Fibroblast of pulmonary artery (primary cell): ENCODE data around the gene DMXL2.

Source experiments
- DNase-seq: peaks from one replicate; pipeline ENCODE4 v3.0.0-alpha.2; 2010; ENCODE audit warnings: low read depth
- H3K4me3 ChIP-seq: replicated peaks from 2 replicates; pipeline ENCODE4 v1.5.1; 2011; ENCODE audit warnings: low read depth, mild to moderate bottlenecking, control low read depth, low read length, moderate library complexity
- CTCF ChIP-seq: IDR thresholded peaks from 2 replicates; pipeline ENCODE4 v1.5.1; 2011; ENCODE audit warnings: mild to moderate bottlenecking, control low read depth, low read length, inconsistent platforms; ENCODE audit errors: missing control alignments

DMXL2 gene

GRCh38 chr15:51536965-51537574 lies 85.5 kb downstream of the DMXL2 start:
- DNase-seq, result peak; percentile 59
- peak; percentile 82 for TF ChIP-seq CTCF
- no peak overlapping the region for H3K4me3 ChIP-seq

- H3K4me3 ChIP-seq, result no peak overlapping the region
- TF ChIP-seq CTCF, result no peak
- DNase-seq, result no peak
Measured at GRCh38 chr15:51533672-51534398, 88.7 kb downstream of the DMXL2 start.

GRCh38 chr15:51526955-51527354 lies 95.6 kb downstream of the DMXL2 start:
- no peak overlapping the region for H3K4me3 ChIP-seq
- no peak for TF ChIP-seq CTCF
- DNase-seq, result no peak

GRCh38 chr15:51524376-51524775 lies 98.2 kb downstream of the DMXL2 start:
- TF ChIP-seq CTCF, result no peak
- no peak overlapping the region for H3K4me3 ChIP-seq
- DNase-seq, result no peak

- no peak for TF ChIP-seq CTCF
- H3K4me3 ChIP-seq, result no peak overlapping the region
- no peak for DNase-seq
Measured at GRCh38 chr15:51516291-51516690, 106.3 kb downstream of the DMXL2 start.

- H3K4me3 ChIP-seq, result no peak overlapping the region
- no peak for TF ChIP-seq CTCF
- no peak for DNase-seq
Measured at GRCh38 chr15:51505251-51505650, 117.3 kb downstream of the DMXL2 start.

- no peak overlapping the region for H3K4me3 ChIP-seq
- no peak for DNase-seq
- TF ChIP-seq CTCF, result no peak
Measured at GRCh38 chr15:51503003-51503402, 119.6 kb downstream of the DMXL2 start.
